BJ (cell line): ENCODE measurements around the gene LOXL3. TPM values are rescaled to one million over a fixed set of nuclear protein-coding genes. Genes with fewer than 3 reads are reported as not detected.
"Not testable (repeated sequence)": the region's sequence is repeated elsewhere in the genome, so short reads cannot be mapped to it uniquely, and the experiment has no call there.

ENCODE experiments used
- CTCF ChIA-PET: fragments of 350-600 bp; formaldehyde crosslinking; extraction: SDS; loops from one replicate; lab custom pipeline; 2021; ENCODE audit warnings: antibody characterized with exemption, inconsistent platforms; lab: Yijun Ruan, JAX
- POLR2A ChIA-PET: fragments of 300-600 bp; sonication (Branson Sonifier 250); formaldehyde crosslinking; extraction: SDS; loops from one replicate; lab custom pipeline; 2021; ENCODE audit warnings: antibody characterized with exemption; lab: Charles Lee
- DNase-seq: peaks from one replicate; pipeline ENCODE4 v3.0.0-alpha.2; 2011; ENCODE audit warnings: low read depth
- H3K27me3 ChIP-seq: 2 replicates; pipeline ENCODE4 v1.6.0; 2011; ENCODE audit warnings: low read length; ENCODE audit not compliant: control insufficient read depth, insufficient read depth
- H3K36me3 ChIP-seq: 2 replicates; pipeline ENCODE4 v1.5.1; 2011; ENCODE audit warnings: low read length; ENCODE audit not compliant: control insufficient read depth, insufficient read depth
- H3K4me3 ChIP-seq: 2 replicates; pipeline ENCODE4 v1.5.1; 2011; ENCODE audit warnings: low read depth, mild to moderate bottlenecking, control low read depth, low read length
- CTCF ChIP-seq: IDR thresholded peaks from 2 replicates; pipeline ENCODE4 v1.5.1; 2011; ENCODE audit warnings: low read depth, mild to moderate bottlenecking, control low read depth, inconsistent platforms, low read length, moderate library complexity; ENCODE audit not compliant: insufficient read depth
- polyA plus RNA-seq: library from polyadenylated mRNA; depleted of rRNA; stranded (reverse); fragments of >200 nt; gene quantifications from 2 replicates; pipeline ENCODE4 v1.2.3, GENCODE V29; 2011

LOXL3 gene
- polyA plus RNA-seq, 1 experiment = 130 TPM

GRCh38 chr2:74566754-74567085 lies 13.0 kb upstream of the LOXL3 start:
- Histone ChIP-seq H3K27me3 (no peaks in the 10 kb centered on the region), H3K36me3 (no peaks in the 10 kb centered on the region), H3K4me3 (no peak overlapping the region)
- no peak for TF ChIP-seq CTCF
- POLR2A ChIA-PET = interaction anchor here (0.6 to 2.4 kb wide), 4 partner anchors 9 to 63 kb away, joined by 3 to 9 read pairs (median 4); partner anchors contain the start of gene LOXL3
- peak; percentile 96 for DNase-seq
- CTCF ChIA-PET = interaction anchor here (0.8 to 3.5 kb wide), 6 partner anchors 9 to 84 kb away, joined by 3 to 13 read pairs (median 4); partner anchors contain the start of genes CCDC142, LOXL3 and TTC31

GRCh38 chr2:74566076-74566753 lies 12.5 kb upstream of the LOXL3 start:
- ChIA-PET POLR2A (interaction anchor here (1.1 to 2.4 kb wide), 2 partner anchors 10 to 11 kb away, joined by 6 to 9 read pairs; no protein-coding TSS in a partner anchor), CTCF (interaction anchor here (0.8 to 3.5 kb wide), 5 partner anchors 9 to 22 kb away, joined by 3 to 13 read pairs (median 5); partner anchors contain the start of gene LOXL3)
- DNase-seq = no peak
- H3K36me3 ChIP-seq = no peaks in the 10 kb centered on the region
- TF ChIP-seq CTCF = no peak
- no peaks in the 10 kb centered on the region for H3K27me3 ChIP-seq
- H3K4me3 ChIP-seq = no peak overlapping the region

- Histone ChIP-seq H3K27me3 (no peaks in the 10 kb centered on the region), H3K36me3 (no peaks in the 10 kb centered on the region), H3K4me3 (no peak overlapping the region)
- ChIA-PET POLR2A (no interaction called here), CTCF (interaction anchor here (0.7 kb wide), 1 partner anchor 12 kb away, joined by 3 read pairs; no protein-coding TSS in a partner anchor)
- DNase-seq = no peak
- no peak for TF ChIP-seq CTCF
Observed at GRCh38 chr2:74564222-74564621, 10.5 kb upstream of the LOXL3 start.

- TF ChIP-seq CTCF = no peak
- no peaks in the 10 kb centered on the region for H3K36me3 ChIP-seq
- no peak overlapping the region for H3K4me3 ChIP-seq
- CTCF ChIA-PET = interaction anchor here (0.7 kb wide), 1 partner anchor 297 kb away, joined by 3 read pairs; no protein-coding TSS in a partner anchor
- no peak for DNase-seq
- POLR2A ChIA-PET = no interaction called here
- H3K27me3 ChIP-seq = no peaks in the 10 kb centered on the region
Observed at GRCh38 chr2:74562126-74562775, 8.5 kb upstream of the LOXL3 start.

GRCh38 chr2:74561022-74561421 lies 7.3 kb upstream of the LOXL3 start:
- POLR2A ChIA-PET, H3K4me3 ChIP-seq, H3K27me3 ChIP-seq, H3K36me3 ChIP-seq, CTCF ChIA-PET, DNase-seq: not testable (repeated sequence)
